Gastrocnemius medialis (tissue), 4 donors: ENCODE measurements around the gene CFAP299. TPM values are rescaled to one million over a fixed set of nuclear protein-coding genes. Genes with fewer than 3 reads are reported as not detected.

ENCODE experiments used
- ATAC-seq, 2 donors: fragments of 150-250 bp; one replicate each; pipeline ENCODE4 v1.9.1; 2016
- DNase-seq, 2 donors: peaks; one replicate each; pipeline ENCODE4 v3.0.0-alpha.2; 2019
- H3K27ac ChIP-seq, 4 donors: fragments of 200-600 bp; sonication (generic); 1 replicate in 1 of 4; 2 replicates in 3 of 4; pipeline ENCODE4 v1.5.1; 2016 to 2018; ENCODE audit warnings: mild to moderate bottlenecking in 2 of 4, moderate library complexity in 1 of 4
- H3K27me3 ChIP-seq, 3 donors: fragments of 200-600 bp; sonication (generic) in 2 of 3; 1 replicate in 1 of 3; 2 replicates in 2 of 3; pipeline versions ENCODE4 v1.5.1 to v1.6.0; 2016 to 2019; ENCODE audit warnings: mild to moderate bottlenecking in 1 of 3, moderate library complexity in 1 of 3
- H3K36me3 ChIP-seq, 2 donors: fragments of 200-600 bp; sonication (generic) in 1 of 2; one replicate each; pipeline ENCODE4 v1.5.1; 2017 to 2018
- H3K4me1 ChIP-seq, 2 donors: fragments of 200-600 bp; sonication (generic) in 1 of 2; one replicate each; pipeline ENCODE4 v1.5.1; 2016 to 2017; ENCODE audit warnings: mild to moderate bottlenecking in 2 of 2
- H3K4me3 ChIP-seq, 4 donors: fragments of 200-600 bp; sonication (generic) in 3 of 4; 1 replicate in 1 of 4; 2 replicates in 3 of 4; pipeline ENCODE4 v1.5.1; 2016 to 2019; ENCODE audit warnings: mild to moderate bottlenecking in 2 of 4
- H3K9me3 ChIP-seq, 3 donors: fragments of 200-600 bp; sonication (generic) in 2 of 3; 1 replicate in 1 of 3; 2 replicates in 2 of 3; pipeline ENCODE4 v1.5.1; 2016 to 2019
- POLR2A ChIP-seq, 2 donors: fragments of 450-650 bp; IDR thresholded peaks; one replicate each; pipeline ENCODE4 v1.6.1; 2017; ENCODE audit warnings: antibody characterized with exemption in 2 of 2, mild to moderate bottlenecking in 2 of 2, moderate library complexity in 2 of 2
- in situ Hi-C, 4 donors: fragments of 200-750 bp; cut with MboI; loops; one replicate each; pipeline versions ENCODE4 v1.15.0 to v1.8.0; 2017; ENCODE audit warnings: low sequenced_read_pairs in 4 of 4
- intact Hi-C: fragments of 100-400 bp; cut with DNase I; formaldehyde crosslinking; loops from one replicate; pipeline ENCODE4 v1.15.1; 2023; ENCODE audit warnings: low total_unique reads
- total RNA-seq, 4 donors: library from RNA; depleted of rRNA; stranded (reverse); fragments of >200 nt; gene quantifications; one replicate each; pipeline versions ENCODE4 v1.1.0 to v1.2.3, GENCODE V29; 2016
- TF ChIP-seq, protein P1 (sequence below), 5 experiments: fragments of 450-650 bp in 3 of 5; fragments of 200-600 bp in 2 of 5; sonication (generic) in 2 of 5; IDR thresholded peaks in 4 of 5; conservative IDR thresholded peaks in 1 of 5; 1 replicate in 4 of 5; 2 replicates in 1 of 5; pipeline ENCODE4 v1.5.1; 2016 to 2019; ENCODE audit warnings: antibody characterized with exemption in 5 of 5, mild to moderate bottlenecking in 3 of 5, moderate library complexity in 3 of 5

The CFAP299 gene
- total RNA-seq, 4 donors from 2014 or later = not detected

DNA sequence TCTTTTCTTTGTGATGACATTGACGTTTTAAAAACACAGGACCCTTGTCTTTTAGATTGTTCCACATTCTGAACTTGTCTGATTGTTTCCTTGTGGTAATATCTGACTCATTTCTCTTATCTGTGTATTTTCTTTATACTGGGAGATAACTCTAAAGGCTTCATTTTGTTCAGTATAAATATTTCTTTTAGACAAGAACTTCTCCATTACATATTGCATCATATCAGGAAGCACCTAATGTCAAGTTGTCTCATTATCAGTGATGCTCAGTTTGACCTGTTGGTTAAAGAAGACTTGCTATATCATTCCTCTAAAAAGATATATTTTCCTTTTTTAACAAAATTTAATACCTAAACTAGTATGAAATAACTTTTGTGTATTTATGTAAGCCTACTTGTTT lies 542.7 kb downstream of the CFAP299 start:
- in situ Hi-C loops (no loop called here), intact Hi-C loops (no loop called here)
- no peak for TF ChIP-seq POLR2A (IDR thresholded peaks at IDR 0.05)
- no peak overlapping the region for H3K27ac ChIP-seq
- H3K4me3 ChIP-seq = no peak overlapping the region
- no peak for ATAC-seq
- no peaks in the 10 kb centered on the region for H3K9me3 ChIP-seq
- DNase-seq = no peak
- no peaks in the 10 kb centered on the region for H3K27me3 ChIP-seq
- no peaks in the 10 kb centered on the region for H3K4me1 ChIP-seq
- no peaks in the 10 kb centered on the region for H3K36me3 ChIP-seq

DNA sequence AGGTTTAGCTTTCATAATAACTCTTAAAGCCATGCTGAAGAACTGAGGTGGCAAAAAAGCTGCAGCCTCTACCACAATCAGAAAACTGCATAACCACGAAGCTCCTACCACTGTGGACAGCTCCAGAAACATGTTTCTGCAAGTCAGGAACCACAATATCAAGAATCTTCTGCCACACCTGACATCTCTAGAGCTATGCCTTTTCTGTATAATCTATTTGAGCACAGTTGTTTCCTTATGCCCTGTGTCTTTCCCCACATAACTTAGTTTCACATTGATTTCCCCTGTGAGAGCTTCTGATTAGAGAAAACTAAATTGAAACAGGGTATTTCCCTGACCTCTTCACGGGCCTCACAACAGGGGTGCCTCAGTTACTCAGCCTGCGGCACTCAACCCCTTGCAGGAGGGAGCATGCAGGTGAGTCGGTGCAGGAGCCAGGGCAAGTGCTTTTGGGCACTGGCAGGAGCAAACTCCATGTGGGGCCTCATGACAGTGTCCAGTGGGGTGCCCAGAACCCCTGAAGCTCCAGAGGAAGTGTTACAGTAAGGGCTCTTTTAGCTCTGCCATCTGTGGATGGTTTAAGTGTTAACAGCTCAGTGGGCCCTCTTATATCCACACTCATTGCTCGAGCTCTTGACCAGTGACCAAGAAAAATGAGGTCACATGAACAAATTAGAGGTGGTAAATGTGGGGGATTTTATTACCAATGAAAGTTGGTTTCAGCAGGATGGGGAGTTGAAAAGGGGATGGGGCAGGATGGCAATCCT lies 562.2 kb downstream of the CFAP299 start:
- Histone ChIP-seq H3K27ac (no peak overlapping the region), H3K27me3 (no peaks in the 10 kb centered on the region), H3K4me3 (no peak overlapping the region), H3K4me1 (no peaks in the 10 kb centered on the region), H3K36me3 (no peaks in the 10 kb centered on the region), H3K9me3 (no peaks in the 10 kb centered on the region)
- TF ChIP-seq POLR2A (IDR thresholded peaks at IDR 0.05) = no peak
- TF ChIP-seq, protein P1, sequence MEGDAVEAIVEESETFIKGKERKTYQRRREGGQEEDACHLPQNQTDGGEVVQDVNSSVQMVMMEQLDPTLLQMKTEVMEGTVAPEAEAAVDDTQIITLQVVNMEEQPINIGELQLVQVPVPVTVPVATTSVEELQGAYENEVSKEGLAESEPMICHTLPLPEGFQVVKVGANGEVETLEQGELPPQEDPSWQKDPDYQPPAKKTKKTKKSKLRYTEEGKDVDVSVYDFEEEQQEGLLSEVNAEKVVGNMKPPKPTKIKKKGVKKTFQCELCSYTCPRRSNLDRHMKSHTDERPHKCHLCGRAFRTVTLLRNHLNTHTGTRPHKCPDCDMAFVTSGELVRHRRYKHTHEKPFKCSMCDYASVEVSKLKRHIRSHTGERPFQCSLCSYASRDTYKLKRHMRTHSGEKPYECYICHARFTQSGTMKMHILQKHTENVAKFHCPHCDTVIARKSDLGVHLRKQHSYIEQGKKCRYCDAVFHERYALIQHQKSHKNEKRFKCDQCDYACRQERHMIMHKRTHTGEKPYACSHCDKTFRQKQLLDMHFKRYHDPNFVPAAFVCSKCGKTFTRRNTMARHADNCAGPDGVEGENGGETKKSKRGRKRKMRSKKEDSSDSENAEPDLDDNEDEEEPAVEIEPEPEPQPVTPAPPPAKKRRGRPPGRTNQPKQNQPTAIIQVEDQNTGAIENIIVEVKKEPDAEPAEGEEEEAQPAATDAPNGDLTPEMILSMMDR (IDR thresholded peaks at IDR 0.05 in 4 of 5, conservative IDR thresholded peaks at IDR 0.05 in 1 of 5) = no peak
- DNase-seq = no peak
- no peak for ATAC-seq
- intact Hi-C loops = no loop called here
- in situ Hi-C loops = no loop called here

DNA sequence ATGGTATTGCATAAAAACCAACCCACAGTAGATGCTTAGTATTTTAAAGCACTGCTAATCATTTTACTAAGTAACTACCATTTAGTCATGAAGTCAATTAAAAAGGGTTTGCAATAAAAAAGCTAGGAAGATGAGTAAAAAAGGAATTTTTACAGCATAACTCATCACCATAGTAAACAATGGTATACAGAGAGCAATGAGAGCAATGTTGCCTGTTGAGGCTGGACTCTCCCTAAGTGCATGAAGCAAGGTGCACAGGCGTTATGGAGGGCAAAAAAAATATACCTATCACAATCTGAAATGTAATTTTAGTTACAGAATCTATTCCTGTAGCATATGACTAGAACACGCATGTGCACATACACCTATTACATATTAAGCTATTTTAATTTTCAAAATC lies 565.4 kb downstream of the CFAP299 start:
- no peaks in the 10 kb centered on the region for H3K4me1 ChIP-seq
- in situ Hi-C loops (no loop called here), intact Hi-C loops (no loop called here)
- H3K27me3 ChIP-seq = no peaks in the 10 kb centered on the region
- no peaks in the 10 kb centered on the region for H3K36me3 ChIP-seq
- no peak overlapping the region for H3K4me3 ChIP-seq
- H3K27ac ChIP-seq = no peak overlapping the region
- TF ChIP-seq, protein P1 (IDR thresholded peaks at IDR 0.05 in 4 of 5, conservative IDR thresholded peaks at IDR 0.05 in 1 of 5) = no peak
- TF ChIP-seq POLR2A (IDR thresholded peaks at IDR 0.05) = no peak
- ATAC-seq = no peak
- DNase-seq = no peak
- no peaks in the 10 kb centered on the region for H3K9me3 ChIP-seq

DNA sequence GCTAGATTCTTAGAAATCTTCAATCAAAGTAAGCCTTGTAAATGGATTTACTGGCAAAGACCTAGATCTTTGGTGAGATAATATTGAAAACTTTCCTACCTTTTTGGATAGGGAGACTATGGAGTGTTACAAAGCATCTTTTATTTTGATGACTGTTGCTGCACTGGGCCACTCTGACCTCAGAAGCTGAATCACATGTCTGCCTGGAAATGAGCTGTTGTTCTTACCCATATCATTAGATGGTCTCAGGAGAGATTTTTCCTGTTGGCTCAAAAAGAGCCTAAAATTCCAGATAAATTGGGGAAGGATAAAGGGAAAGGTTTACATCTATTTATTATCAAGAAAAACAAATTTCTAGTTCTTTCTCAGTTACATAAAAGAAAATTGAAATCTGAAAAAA lies 567.5 kb downstream of the CFAP299 start:
- DNase-seq (no peak), ATAC-seq (no peak)
- no peaks in the 10 kb centered on the region for H3K27me3 ChIP-seq
- H3K9me3 ChIP-seq = no peaks in the 10 kb centered on the region
- TF ChIP-seq POLR2A (IDR thresholded peaks at IDR 0.05) = no peak
- TF ChIP-seq, protein P1 (IDR thresholded peaks at IDR 0.05 in 4 of 5, conservative IDR thresholded peaks at IDR 0.05 in 1 of 5) = no peak
- intact Hi-C loops (no loop called here), in situ Hi-C loops (no loop called here)
- H3K4me1 ChIP-seq = no peaks in the 10 kb centered on the region
- no peaks in the 10 kb centered on the region for H3K36me3 ChIP-seq
- H3K4me3 ChIP-seq = no peak overlapping the region
- H3K27ac ChIP-seq = no peak overlapping the region

DNA sequence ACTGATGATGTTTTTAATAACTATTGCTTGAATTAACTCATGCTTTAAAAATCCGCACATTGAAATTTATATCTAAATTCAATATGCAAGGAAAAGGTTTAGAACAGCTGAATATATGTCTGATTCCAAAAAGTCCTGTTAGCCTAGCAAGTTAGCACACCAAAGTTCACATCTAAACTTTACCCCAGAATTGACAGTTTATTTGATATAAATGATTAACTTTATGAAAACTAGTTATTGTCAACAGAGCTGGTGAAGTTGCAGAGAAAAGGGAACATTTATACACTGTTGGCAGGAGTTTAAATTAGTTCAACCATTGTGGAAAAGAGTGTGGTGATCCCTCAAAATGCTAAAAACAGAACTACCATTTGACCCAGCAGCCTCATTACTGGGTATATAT lies 574.4 kb downstream of the CFAP299 start:
- Histone ChIP-seq H3K27ac (no peak overlapping the region), H3K9me3 (no peaks in the 10 kb centered on the region), H3K27me3 (no peaks in the 10 kb centered on the region), H3K36me3 (no peaks in the 10 kb centered on the region), H3K4me3 (no peak overlapping the region), H3K4me1 (no peaks in the 10 kb centered on the region)
- in situ Hi-C loops = no loop called here
- DNase-seq = no peak
- intact Hi-C loops = no loop called here
- ATAC-seq = no peak
- TF ChIP-seq, protein P1 (IDR thresholded peaks at IDR 0.05 in 4 of 5, conservative IDR thresholded peaks at IDR 0.05 in 1 of 5) = no peak
- TF ChIP-seq POLR2A (IDR thresholded peaks at IDR 0.05) = no peak
